GM12872 (cell line): Measurements from ENCODE around the gene CDC5L.

ENCODE experiments used
- CTCF ChIP-seq: IDR thresholded peaks from 3 replicates; pipeline ENCODE4 v1.5.1; 2011; ENCODE audit warnings: low read depth, mild to moderate bottlenecking, low read length, moderate library complexity; ENCODE audit not compliant: insufficient read depth

CDC5L gene

GRCh38 chr6:44404022-44404714 lies 16.7 kb downstream of the CDC5L start:
- no peak for TF ChIP-seq CTCF

GRCh38 chr6:44404715-44405099 lies 17.2 kb downstream of the CDC5L start:
- TF ChIP-seq CTCF, result no peak

GRCh38 chr6:44407951-44408670 lies 20.6 kb downstream of the CDC5L start:
- no peak for TF ChIP-seq CTCF

GRCh38 chr6:44409207-44409794 lies 21.8 kb downstream of the CDC5L start:
- no peak for TF ChIP-seq CTCF

- no peak for TF ChIP-seq CTCF
Observed at GRCh38 chr6:44410363-44410762, 22.9 kb downstream of the CDC5L start.

GRCh38 chr6:44411141-44411540 lies 23.6 kb downstream of the CDC5L start:
- TF ChIP-seq CTCF, result no peak

- no peak for TF ChIP-seq CTCF
Observed at GRCh38 chr6:44415449-44415848, 27.9 kb downstream of the CDC5L start.
